Endodermal cell (in vitro differentiated cells): ENCODE data around the gene ASTN2. TPM values are rescaled to one million over a fixed set of nuclear protein-coding genes. Genes with fewer than 3 reads are reported as not detected.

Experiments
- DNase-seq: peaks from one replicate; pipeline ENCODE4 v3.0.0-alpha.2; 2017
- H3K27ac ChIP-seq: 2 replicates; pipeline ENCODE4 v1.5.1; 2013; ENCODE audit warnings: mild to moderate bottlenecking, low read depth, low read length, moderate library complexity
- H3K27me3 ChIP-seq: 2 replicates; pipeline ENCODE4 v1.6.1; 2013; ENCODE audit warnings: mild to moderate bottlenecking, low read length, moderate library complexity; ENCODE audit not compliant: insufficient read depth, control insufficient read depth, poor library complexity, severe bottlenecking
- H3K36me3 ChIP-seq: 2 replicates; pipeline ENCODE4 v1.7.0; 2013; ENCODE audit warnings: mild to moderate bottlenecking, low read length, moderate library complexity; ENCODE audit not compliant: control insufficient read depth, insufficient read depth
- H3K4me1 ChIP-seq: one replicate; pipeline ENCODE4 v1.7.0; 2013; ENCODE audit warnings: low read length; ENCODE audit not compliant: control insufficient read depth, insufficient read depth
- H3K4me3 ChIP-seq: 2 replicates; pipeline ENCODE4 v1.5.1; 2013; ENCODE audit warnings: mild to moderate bottlenecking, low read length, moderate library complexity
- H3K9ac ChIP-seq: 2 replicates; pipeline ENCODE4 v1.6.1; 2013; ENCODE audit warnings: mild to moderate bottlenecking, low read length, moderate library complexity; ENCODE audit not compliant: poor library complexity, severe bottlenecking; ENCODE audit errors: extremely low read depth
- H3K9me3 ChIP-seq: 2 replicates; pipeline ENCODE4 v1.6.1; 2013; ENCODE audit warnings: mild to moderate bottlenecking, low read length, moderate library complexity; ENCODE audit not compliant: control insufficient read depth
- H3K27ac Mint-ChIP-seq: 2 replicates; pipeline ENCODE4 v1.8.0; 2020; ENCODE audit warnings: mixed read lengths
- H3K27me3 Mint-ChIP-seq: 2 replicates; pipeline ENCODE4 v1.8.0; 2021; ENCODE audit warnings: mild to moderate bottlenecking, mixed read lengths; ENCODE audit not compliant: insufficient read depth
- H3K36me3 Mint-ChIP-seq: 2 replicates; pipeline ENCODE4 v1.8.0; 2020; ENCODE audit warnings: low read depth, mixed read lengths
- H3K4me1 Mint-ChIP-seq: 2 replicates; pipeline ENCODE4 v1.8.0; 2020; ENCODE audit warnings: mixed read lengths
- H3K4me3 Mint-ChIP-seq: 2 replicates; pipeline ENCODE4 v1.8.0; 2020; ENCODE audit warnings: mild to moderate bottlenecking, moderate library complexity, mixed read lengths
- H3K9me3 Mint-ChIP-seq: 2 replicates; pipeline ENCODE4 v1.8.0; 2020; ENCODE audit warnings: mild to moderate bottlenecking, mixed read lengths
- CTCF ChIP-seq: fragments of 200-600 bp; sonication (generic); conservative IDR thresholded peaks from 2 replicates; pipeline ENCODE4 v1.5.0; 2021; ENCODE audit warnings: antibody characterized with exemption, mild to moderate bottlenecking
- WGBS, 2 experiments: methylation state at CpG; one replicate each; pipeline versions ENCODE4 v1.1.5 to v1.1.7; 2013; ENCODE audit warnings: missing lambda C conversion rate in 2 of 2, mixed read lengths in 1 of 2; ENCODE audit not compliant: insufficient coverage in 1 of 2, insufficient read length in 1 of 2; 5-methylcytosine and 5-hydroxymethylcytosine counted together
- total RNA-seq, 2 donors: library from RNA; stranded (reverse); fragmentation: NEBNext Ultra II Directional in 1 of 2; extraction: Animal tissue kit (Norgen Biotek cat#: 25700) in 1 of 2; gene quantifications; 2 replicates in 1 of 2; 3 replicates in 1 of 2; pipeline ENCODE4 v1.2.1, GENCODE V29; 2021

The ASTN2 gene
- total RNA-seq, 2 donors from 2014 or later: 8.9 to 10.4 TPM

DNA sequence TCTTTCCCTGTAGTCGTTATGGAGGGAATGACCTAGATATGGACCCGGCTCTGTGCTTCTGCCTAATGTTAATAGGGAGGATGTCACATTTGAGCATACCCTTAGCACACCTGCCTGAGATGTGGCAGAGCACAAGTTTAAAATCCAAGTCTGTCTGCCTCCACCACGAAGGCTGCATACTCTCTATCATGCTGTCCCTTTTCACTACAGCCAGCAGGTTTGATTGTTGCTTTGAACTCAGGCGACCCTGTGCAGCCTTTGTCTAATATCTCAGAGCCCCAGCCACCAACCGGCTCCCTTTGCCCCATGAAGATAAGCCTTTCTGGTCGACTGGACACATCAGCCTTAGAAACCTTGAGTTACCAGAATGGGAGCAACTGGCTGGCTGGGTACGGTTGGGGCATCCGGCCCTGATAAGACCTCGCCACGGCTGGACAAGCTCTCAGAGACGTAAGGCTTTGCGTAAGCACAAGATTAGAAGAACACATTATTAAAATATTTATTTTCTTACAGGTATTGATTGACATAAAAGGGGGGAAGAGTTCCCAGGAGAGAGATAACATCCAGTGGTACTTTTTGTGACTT lies 949.8 kb downstream of the ASTN2 start:
- Mint-ChIP-seq H3K4me1 (peaks cover 51% of the 10 kb centered on the region), H3K27me3 (peaks cover 12% of the 10 kb centered on the region), H3K27ac (no peak overlapping the region), H3K4me3 (no peak overlapping the region), H3K36me3 (no peaks in the 10 kb centered on the region), H3K9me3 (no peaks in the 10 kb centered on the region)
- Histone ChIP-seq H3K27me3 (no peaks in the 10 kb centered on the region), H3K9me3 (no peaks in the 10 kb centered on the region), H3K4me1 (peaks cover 28% of the 10 kb centered on the region), H3K36me3 (no peaks in the 10 kb centered on the region), H3K9ac (no peak overlapping the region), H3K4me3 (no peak overlapping the region), H3K27ac (no peak overlapping the region)
- 72 to 88% methylated on average over 5 to 12 of the region's 12 CpGs for WGBS, 2 experiments
- no peak for DNase-seq
- TF ChIP-seq CTCF: no peak

- TF ChIP-seq CTCF: no peak
- no peak overlapping the region for H3K9ac ChIP-seq
- H3K4me3 Mint-ChIP-seq: no peak overlapping the region
Observed at GRCh38 chr9:116464423-116464822, 950.4 kb downstream of the ASTN2 start.

GRCh38 chr9:116461632-116462031 lies 953.2 kb downstream of the ASTN2 start:
- no peak for TF ChIP-seq CTCF
- DNase-seq: no peak
- H3K9me3 Mint-ChIP-seq: peaks cover 3% of the 10 kb centered on the region

More at GRCh38 chr9:116464423-116464822, 950.4 kb downstream of the ASTN2 start:
- Mint-ChIP-seq H3K36me3 (no peaks in the 10 kb centered on the region), H3K27ac (no peak overlapping the region), H3K27me3 (peaks cover 12% of the 10 kb centered on the region), H3K4me1 (peaks cover 51% of the 10 kb centered on the region), H3K9me3 (no peaks in the 10 kb centered on the region)
- no peak overlapping the region for H3K27ac ChIP-seq
- no peaks in the 10 kb centered on the region for H3K36me3 ChIP-seq
- H3K27me3 ChIP-seq: no peaks in the 10 kb centered on the region
- H3K4me1 ChIP-seq: peaks cover 28% of the 10 kb centered on the region
- no peak for DNase-seq
- H3K4me3 ChIP-seq: no peak overlapping the region
- H3K9me3 ChIP-seq: no peaks in the 10 kb centered on the region

More at GRCh38 chr9:116461632-116462031, 953.2 kb downstream of the ASTN2 start:
- no peaks in the 10 kb centered on the region for H3K36me3 Mint-ChIP-seq
- peaks cover 4% of the 10 kb centered on the region for H3K27me3 Mint-ChIP-seq
- no peaks in the 10 kb centered on the region for H3K27me3 ChIP-seq
- WGBS, 2 experiments: 95 to 100% methylated on average over 1 to 3 of the region's 3 CpGs
- peaks cover 8% of the 10 kb centered on the region for H3K9me3 ChIP-seq
- H3K4me3 ChIP-seq: no peak overlapping the region
- H3K36me3 ChIP-seq: no peaks in the 10 kb centered on the region
- no peak overlapping the region for H3K27ac Mint-ChIP-seq
- H3K9ac ChIP-seq: no peak overlapping the region
- H3K4me3 Mint-ChIP-seq: no peak overlapping the region
- peaks cover 18% of the 10 kb centered on the region for H3K4me1 ChIP-seq
- H3K27ac ChIP-seq: no peak overlapping the region
- H3K4me1 Mint-ChIP-seq: peaks cover 29% of the 10 kb centered on the region
